ENCODE measurements around the gene VPREB3. TPM values are rescaled to one million over a fixed set of nuclear protein-coding genes. Genes with fewer than 3 reads are reported as not detected.

VPREB3 gene
- total RNA-seq, 1 experiment from 2014 or later, result 0.88 TPM

DNA sequence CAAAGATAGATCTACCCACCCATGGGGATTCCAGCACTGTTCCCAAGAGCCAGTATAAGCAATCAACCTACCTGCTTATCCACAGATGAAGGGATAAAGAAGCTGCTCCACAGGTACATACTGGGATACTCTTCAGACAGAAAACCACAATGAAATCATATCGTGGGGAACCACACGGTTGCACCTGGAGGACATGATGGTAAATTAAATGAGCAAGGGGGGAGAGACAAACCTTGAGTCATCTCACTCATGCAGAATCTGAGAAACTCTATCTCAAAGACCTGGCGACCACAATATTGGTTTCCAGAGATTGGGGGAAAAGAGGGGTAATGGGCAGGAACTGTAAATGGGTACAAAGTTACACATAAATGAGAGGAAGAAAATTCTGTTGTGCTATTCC, 48.9 kb downstream of the VPREB3 start:
- no peak for TF ChIP-seq EZH2 (IDR thresholded peaks at IDR 0.05; ENCODE audit: borderline replicate concordance, low read depth, low read length, poor library complexity, severe bottlenecking)
- TF ChIP-seq, protein P1, sequence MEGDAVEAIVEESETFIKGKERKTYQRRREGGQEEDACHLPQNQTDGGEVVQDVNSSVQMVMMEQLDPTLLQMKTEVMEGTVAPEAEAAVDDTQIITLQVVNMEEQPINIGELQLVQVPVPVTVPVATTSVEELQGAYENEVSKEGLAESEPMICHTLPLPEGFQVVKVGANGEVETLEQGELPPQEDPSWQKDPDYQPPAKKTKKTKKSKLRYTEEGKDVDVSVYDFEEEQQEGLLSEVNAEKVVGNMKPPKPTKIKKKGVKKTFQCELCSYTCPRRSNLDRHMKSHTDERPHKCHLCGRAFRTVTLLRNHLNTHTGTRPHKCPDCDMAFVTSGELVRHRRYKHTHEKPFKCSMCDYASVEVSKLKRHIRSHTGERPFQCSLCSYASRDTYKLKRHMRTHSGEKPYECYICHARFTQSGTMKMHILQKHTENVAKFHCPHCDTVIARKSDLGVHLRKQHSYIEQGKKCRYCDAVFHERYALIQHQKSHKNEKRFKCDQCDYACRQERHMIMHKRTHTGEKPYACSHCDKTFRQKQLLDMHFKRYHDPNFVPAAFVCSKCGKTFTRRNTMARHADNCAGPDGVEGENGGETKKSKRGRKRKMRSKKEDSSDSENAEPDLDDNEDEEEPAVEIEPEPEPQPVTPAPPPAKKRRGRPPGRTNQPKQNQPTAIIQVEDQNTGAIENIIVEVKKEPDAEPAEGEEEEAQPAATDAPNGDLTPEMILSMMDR (conservative IDR thresholded peaks at IDR 0.05; ENCODE audit: low read depth, low read length), result no peak
- ChIA-PET CTCF (no interaction called here), POLR2A (ENCODE audit: low non-redundant PET) (no interaction called here)
- H3K4me3 ChIP-seq (ENCODE audit: low read depth, low read length, poor library complexity, severe bottlenecking), result no peak overlapping the region
- H3K9me3 ChIP-seq (ENCODE audit: low read depth, low read length, poor library complexity, severe bottlenecking), result no peaks in the 10 kb centered on the region
- H3K27ac ChIP-seq (ENCODE audit: low read depth, low read length, poor library complexity, severe bottlenecking), result no peak overlapping the region
- no peaks in the 10 kb centered on the region for H3K27me3 ChIP-seq (replicated peaks; ENCODE audit: insufficient read depth, low read depth, low read length, poor library complexity)
- no TSS peak for BruUV-seq (replicated peaks)
- peaks cover 65% of the 10 kb centered on the region for H3K36me3 ChIP-seq (ENCODE audit: insufficient read depth, low read length, poor library complexity, severe bottlenecking)
- DNase-seq (ENCODE audit: low spot score), result no peak
- H3K4me1 ChIP-seq (ENCODE audit: insufficient read depth, low read length, poor library complexity, severe bottlenecking), result no peaks in the 10 kb centered on the region
- intact Hi-C loops (cut with micrococcal nuclease; ENCODE audit: unreplicated experiment), result no loop called here

DNA sequence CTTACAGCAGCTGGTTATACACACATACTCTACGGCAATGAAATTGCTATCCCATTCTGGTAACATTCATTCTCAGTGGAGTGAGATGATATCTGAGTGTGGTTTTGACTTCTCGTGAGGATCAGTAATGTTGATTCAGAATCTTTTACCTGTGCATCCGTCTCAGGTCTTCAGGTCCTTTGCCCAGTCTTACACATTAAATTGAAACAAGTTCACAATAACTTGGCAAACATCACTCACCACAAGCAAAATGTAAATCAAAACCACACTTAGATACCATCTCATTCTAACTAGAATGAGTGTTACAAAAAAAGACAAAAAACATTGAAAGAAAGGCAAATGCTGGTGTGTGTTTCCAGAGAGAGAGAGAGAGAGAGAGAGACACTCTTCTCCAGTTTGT, 49.4 kb downstream of the VPREB3 start:
- TF ChIP-seq, protein P1 (conservative IDR thresholded peaks at IDR 0.05; ENCODE audit: low read depth, low read length), result no peak
- TF ChIP-seq EZH2 (IDR thresholded peaks at IDR 0.05; ENCODE audit: borderline replicate concordance, low read depth, low read length, poor library complexity, severe bottlenecking), result no peak
- H3K27ac ChIP-seq (ENCODE audit: low read depth, low read length, poor library complexity, severe bottlenecking), result no peak overlapping the region
- H3K27me3 ChIP-seq (replicated peaks; ENCODE audit: insufficient read depth, low read depth, low read length, poor library complexity), result no peaks in the 10 kb centered on the region
- H3K4me3 ChIP-seq (ENCODE audit: low read depth, low read length, poor library complexity, severe bottlenecking), result no peak overlapping the region
- no peak for DNase-seq (ENCODE audit: low spot score)
- ChIA-PET POLR2A (ENCODE audit: low non-redundant PET) (no interaction called here), CTCF (no interaction called here)
- no TSS peak for BruUV-seq (replicated peaks)
- peaks cover 70% of the 10 kb centered on the region for H3K36me3 ChIP-seq (ENCODE audit: insufficient read depth, low read length, poor library complexity, severe bottlenecking)
- intact Hi-C loops (cut with micrococcal nuclease; ENCODE audit: unreplicated experiment), result no loop called here
- no peaks in the 10 kb centered on the region for H3K9me3 ChIP-seq (ENCODE audit: low read depth, low read length, poor library complexity, severe bottlenecking)
- no peaks in the 10 kb centered on the region for H3K4me1 ChIP-seq (ENCODE audit: insufficient read depth, low read length, poor library complexity, severe bottlenecking)

DNA sequence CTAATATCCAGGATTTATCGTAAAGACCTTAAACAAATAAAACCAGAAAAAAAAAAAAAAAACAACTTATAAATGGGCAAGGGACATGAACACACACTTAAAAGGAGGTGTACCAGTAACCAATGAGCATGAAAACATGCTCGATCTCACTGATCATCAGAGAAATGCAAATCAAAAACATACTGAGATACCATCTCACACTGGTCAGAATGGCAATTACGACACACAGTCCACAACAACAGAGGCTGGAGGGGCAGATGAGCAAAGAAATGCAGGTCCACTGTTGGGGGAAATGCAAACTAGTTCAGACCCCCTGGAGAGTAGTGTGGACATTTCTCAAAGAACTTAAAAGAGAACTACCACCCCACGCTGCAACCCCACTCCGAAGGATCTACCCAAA, 50.2 kb downstream of the VPREB3 start:
- no peaks in the 10 kb centered on the region for H3K4me1 ChIP-seq (ENCODE audit: insufficient read depth, low read length, poor library complexity, severe bottlenecking)
- TF ChIP-seq EZH2 (IDR thresholded peaks at IDR 0.05; ENCODE audit: borderline replicate concordance, low read depth, low read length, poor library complexity, severe bottlenecking), result no peak
- TF ChIP-seq, protein P1 (conservative IDR thresholded peaks at IDR 0.05; ENCODE audit: low read depth, low read length), result no peak
- H3K4me3 ChIP-seq (ENCODE audit: low read depth, low read length, poor library complexity, severe bottlenecking), result no peak overlapping the region
- ChIA-PET CTCF (no interaction called here), POLR2A (ENCODE audit: low non-redundant PET) (no interaction called here)
- H3K36me3 ChIP-seq (ENCODE audit: insufficient read depth, low read length, poor library complexity, severe bottlenecking), result peaks cover 71% of the 10 kb centered on the region
- intact Hi-C loops (cut with micrococcal nuclease; ENCODE audit: unreplicated experiment), result no loop called here
- H3K27me3 ChIP-seq (replicated peaks; ENCODE audit: insufficient read depth, low read depth, low read length, poor library complexity), result no peaks in the 10 kb centered on the region
- no peak overlapping the region for H3K27ac ChIP-seq (ENCODE audit: low read depth, low read length, poor library complexity, severe bottlenecking)
- no peak for DNase-seq (ENCODE audit: low spot score)
- H3K9me3 ChIP-seq (ENCODE audit: low read depth, low read length, poor library complexity, severe bottlenecking), result no peaks in the 10 kb centered on the region
- no TSS peak for BruUV-seq (replicated peaks)

Other genes starting within 250 kb of the VPREB3 start
- gene IGLL1, start 174.1 kb downstream of the VPREB3 start, total RNA-seq (2021), result not detected in 2 replicates
- 0.45 and 0.79 TPM in 2 replicates for gene DRICH1, start 122.1 kb downstream of the VPREB3 start, total RNA-seq (2021)
- gene RGL4, start 63.4 kb downstream of the VPREB3 start, total RNA-seq (2021), result not detected in 2 replicates
- 9.6 and 9.7 TPM in 2 replicates for gene ZNF70, start 3.3 kb downstream of the VPREB3 start, total RNA-seq (2021)
- 2.0 and 2.2 TPM in 2 replicates for gene C22orf15, start 8.6 kb upstream of the VPREB3 start, total RNA-seq (2021)
- gene CHCHD10, start 13.5 kb upstream of the VPREB3 start, total RNA-seq (2021), result 117 and 128 TPM in 2 replicates
- gene MMP11, start 18.4 kb upstream of the VPREB3 start, total RNA-seq (2021), result 5.1 and 6.8 TPM in 2 replicates
- 172 and 176 TPM in 2 replicates for gene SMARCB1, start 32.5 kb upstream of the VPREB3 start, total RNA-seq (2021)
- 1.5 and 2.0 TPM in 2 replicates for gene DERL3, start 84.6 kb upstream of the VPREB3 start, total RNA-seq (2021)
- 4.9 and 6.2 TPM in 2 replicates for gene SLC2A11, start 103.5 kb upstream of the VPREB3 start, total RNA-seq (2021)
- 802 and 864 TPM in 2 replicates for gene MIF, start 140.0 kb upstream of the VPREB3 start, total RNA-seq (2021)
- 0.54 and 0.76 TPM in 2 replicates for gene GSTT2B, start 206.8 kb upstream of the VPREB3 start, total RNA-seq (2021)
- gene DDTL, start 212.5 kb upstream of the VPREB3 start, total RNA-seq (2021), result not detected in 2 replicates
- gene DDT, start 220.0 kb upstream of the VPREB3 start, total RNA-seq (2021), result 102 and 108 TPM in 2 replicates
- not detected in 2 replicates for gene GSTT2, start 225.7 kb upstream of the VPREB3 start, total RNA-seq (2021)

Measured in A673 (cell line).